GM19397 (cell line): ENCODE results near the gene MCF2L2.
"Not testable (repeated sequence)": the region's sequence is repeated elsewhere in the genome, so short reads cannot be mapped to it uniquely, and the experiment has no call there.

Source experiments
- ATAC-seq: cut with Tn5 transposase; IDR thresholded peaks from one replicate; pipeline ENCODE4 v1.9.1; 2021; ENCODE audit warnings: mild to moderate bottlenecking, moderate library complexity; ENCODE audit not compliant: unreplicated experiment

Gene MCF2L2, protein sequence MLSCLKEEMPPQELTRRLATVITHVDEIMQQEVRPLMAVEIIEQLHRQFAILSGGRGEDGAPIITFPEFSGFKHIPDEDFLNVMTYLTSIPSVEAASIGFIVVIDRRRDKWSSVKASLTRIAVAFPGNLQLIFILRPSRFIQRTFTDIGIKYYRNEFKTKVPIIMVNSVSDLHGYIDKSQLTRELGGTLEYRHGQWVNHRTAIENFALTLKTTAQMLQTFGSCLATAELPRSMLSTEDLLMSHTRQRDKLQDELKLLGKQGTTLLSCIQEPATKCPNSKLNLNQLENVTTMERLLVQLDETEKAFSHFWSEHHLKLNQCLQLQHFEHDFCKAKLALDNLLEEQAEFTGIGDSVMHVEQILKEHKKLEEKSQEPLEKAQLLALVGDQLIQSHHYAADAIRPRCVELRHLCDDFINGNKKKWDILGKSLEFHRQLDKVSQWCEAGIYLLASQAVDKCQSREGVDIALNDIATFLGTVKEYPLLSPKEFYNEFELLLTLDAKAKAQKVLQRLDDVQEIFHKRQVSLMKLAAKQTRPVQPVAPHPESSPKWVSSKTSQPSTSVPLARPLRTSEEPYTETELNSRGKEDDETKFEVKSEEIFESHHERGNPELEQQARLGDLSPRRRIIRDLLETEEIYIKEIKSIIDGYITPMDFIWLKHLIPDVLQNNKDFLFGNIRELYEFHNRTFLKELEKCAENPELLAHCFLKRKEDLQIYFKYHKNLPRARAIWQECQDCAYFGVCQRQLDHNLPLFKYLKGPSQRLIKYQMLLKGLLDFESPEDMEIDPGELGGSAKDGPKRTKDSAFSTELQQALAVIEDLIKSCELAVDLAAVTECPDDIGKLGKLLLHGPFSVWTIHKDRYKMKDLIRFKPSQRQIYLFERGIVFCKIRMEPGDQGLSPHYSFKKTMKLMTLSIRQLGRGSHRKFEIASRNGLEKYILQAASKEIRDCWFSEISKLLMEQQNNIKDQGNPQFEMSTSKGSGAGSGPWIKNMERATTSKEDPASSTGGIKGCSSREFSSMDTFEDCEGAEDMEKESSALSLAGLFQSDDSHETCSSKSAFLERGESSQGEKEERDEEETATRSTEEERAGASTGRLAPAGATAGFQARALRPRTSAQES

GRCh38 chr3:183428447-183429211 lies at the start of gene MCF2L2:
TSS of gene MCF2L2 (minus strand) at chr3:183428619. CDS start at chr3:183427977, 642 bp downstream.
- ATAC-seq, result no peak

GRCh38 chr3:183477801-183478456 lies 49.5 kb upstream of the MCF2L2 start:
- ATAC-seq, result no peak

GRCh38 chr3:183475764-183476162 lies 47.3 kb upstream of the MCF2L2 start:
- not testable (repeated sequence) for ATAC-seq

GRCh38 chr3:183475016-183475763 lies 46.8 kb upstream of the MCF2L2 start:
- ATAC-seq, result no peak

- no peak for ATAC-seq
Observed at GRCh38 chr3:183473969-183474368, 45.5 kb upstream of the MCF2L2 start.

- no peak for ATAC-seq
Observed at GRCh38 chr3:183472155-183472554, 43.7 kb upstream of the MCF2L2 start.

DNA sequence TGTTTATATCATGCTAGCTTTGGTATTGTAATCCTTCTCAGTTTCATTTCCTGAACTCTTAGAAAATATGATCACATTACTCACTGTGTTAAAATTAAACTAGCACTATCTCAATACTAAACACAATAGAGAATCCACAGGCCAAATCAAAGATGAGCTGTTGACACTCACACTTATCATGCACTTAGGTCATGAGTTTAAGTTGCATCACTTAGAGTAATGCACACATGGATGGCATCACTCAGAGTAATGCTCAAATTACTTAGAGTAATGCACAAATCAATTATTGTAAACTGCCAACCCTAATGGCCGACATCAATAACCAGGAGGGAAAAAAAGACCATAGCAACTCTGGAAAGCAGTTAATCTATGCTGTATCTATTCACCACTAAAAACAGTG lies 40.0 kb upstream of the MCF2L2 start:
- ATAC-seq, result no peak

DNA sequence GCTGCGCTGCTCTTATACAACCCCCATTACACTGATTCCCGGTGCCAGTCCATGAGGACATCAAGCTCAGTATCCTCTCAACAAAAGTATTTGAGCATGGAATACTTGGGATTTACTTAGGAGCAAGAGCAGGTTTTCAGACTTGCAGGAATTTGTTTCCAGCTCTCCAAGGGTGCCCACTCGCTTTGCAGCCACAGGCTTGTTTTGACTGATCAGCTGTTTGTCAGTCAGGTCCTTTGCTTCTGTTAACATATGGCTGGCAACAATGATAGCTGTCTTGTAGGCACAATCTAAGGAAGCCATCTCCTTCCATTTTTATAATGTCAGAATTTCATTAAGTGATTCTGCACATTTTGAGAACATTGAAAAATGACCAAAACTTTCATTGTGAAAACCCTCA lies 38.2 kb upstream of the MCF2L2 start:
- ATAC-seq, result no peak

DNA sequence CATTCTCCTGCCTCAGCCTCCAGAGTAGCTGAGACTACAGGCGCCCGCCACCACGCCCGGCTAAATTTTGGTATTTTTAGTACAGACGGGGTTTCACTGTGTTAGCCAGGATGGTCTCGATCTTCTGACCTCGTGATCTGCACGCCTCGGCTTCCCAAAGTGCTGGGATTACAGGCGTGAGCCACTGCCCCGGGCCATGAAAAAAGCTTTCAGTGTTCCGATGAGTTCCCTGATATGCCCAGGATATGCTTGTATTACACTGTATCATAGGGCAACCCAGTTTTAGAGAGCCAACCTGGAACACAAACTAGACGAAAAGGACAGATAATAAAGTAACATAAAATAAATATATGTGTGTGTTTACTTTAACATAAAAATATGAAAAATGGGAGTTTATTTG lies 37.3 kb upstream of the MCF2L2 start:
- ATAC-seq, result not testable (repeated sequence)

DNA sequence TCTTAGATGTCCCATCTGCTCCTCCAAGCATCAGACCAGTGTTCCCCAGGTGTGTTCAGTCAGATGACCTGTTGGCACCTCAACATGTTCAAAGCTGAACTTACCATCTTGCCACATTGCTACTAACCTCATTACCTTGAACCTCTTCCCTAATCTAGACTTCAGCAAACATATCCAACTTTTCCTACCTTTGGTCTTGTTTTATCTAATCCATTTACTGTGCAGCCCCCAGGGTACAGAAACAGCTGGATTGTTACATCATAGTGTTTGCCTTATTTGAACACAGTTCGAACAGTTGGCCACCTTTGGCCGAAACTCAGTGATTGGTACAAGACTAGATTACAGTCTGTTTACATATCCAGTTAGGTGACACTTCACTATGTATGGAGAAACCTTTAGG lies 36.1 kb upstream of the MCF2L2 start:
- ATAC-seq, result no peak

GRCh38 chr3:183460081-183461055 lies 31.9 kb upstream of the MCF2L2 start:
- no peak for ATAC-seq

GRCh38 chr3:183455089-183455488 lies 26.7 kb upstream of the MCF2L2 start:
- no peak for ATAC-seq

GRCh38 chr3:183454064-183454463 lies 25.6 kb upstream of the MCF2L2 start:
- ATAC-seq, result no peak

DNA sequence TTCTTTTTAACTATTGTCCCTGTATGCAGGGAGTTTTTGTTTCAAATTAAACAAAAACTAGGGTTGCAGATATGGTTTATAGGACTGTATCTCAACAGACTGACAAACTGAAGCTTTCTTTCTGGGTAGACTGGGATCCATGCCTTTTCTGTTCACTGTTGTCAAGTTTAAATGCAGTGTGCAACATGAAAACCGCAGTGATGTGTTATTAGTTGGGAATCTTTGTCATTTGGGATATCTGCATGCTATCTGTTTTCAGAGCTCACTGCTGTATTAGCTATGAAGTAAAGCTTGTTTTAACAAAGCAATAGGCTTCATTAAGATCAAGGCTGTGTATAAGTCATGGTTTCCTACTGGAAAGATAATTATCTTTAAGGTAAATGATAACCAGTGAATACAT lies 21.4 kb upstream of the MCF2L2 start:
- no peak for ATAC-seq

- ATAC-seq, result no peak
Observed at GRCh38 chr3:183449391-183449790, 21.0 kb upstream of the MCF2L2 start.

- no peak for ATAC-seq
Observed at GRCh38 chr3:183448369-183449128, 20.1 kb upstream of the MCF2L2 start.

DNA sequence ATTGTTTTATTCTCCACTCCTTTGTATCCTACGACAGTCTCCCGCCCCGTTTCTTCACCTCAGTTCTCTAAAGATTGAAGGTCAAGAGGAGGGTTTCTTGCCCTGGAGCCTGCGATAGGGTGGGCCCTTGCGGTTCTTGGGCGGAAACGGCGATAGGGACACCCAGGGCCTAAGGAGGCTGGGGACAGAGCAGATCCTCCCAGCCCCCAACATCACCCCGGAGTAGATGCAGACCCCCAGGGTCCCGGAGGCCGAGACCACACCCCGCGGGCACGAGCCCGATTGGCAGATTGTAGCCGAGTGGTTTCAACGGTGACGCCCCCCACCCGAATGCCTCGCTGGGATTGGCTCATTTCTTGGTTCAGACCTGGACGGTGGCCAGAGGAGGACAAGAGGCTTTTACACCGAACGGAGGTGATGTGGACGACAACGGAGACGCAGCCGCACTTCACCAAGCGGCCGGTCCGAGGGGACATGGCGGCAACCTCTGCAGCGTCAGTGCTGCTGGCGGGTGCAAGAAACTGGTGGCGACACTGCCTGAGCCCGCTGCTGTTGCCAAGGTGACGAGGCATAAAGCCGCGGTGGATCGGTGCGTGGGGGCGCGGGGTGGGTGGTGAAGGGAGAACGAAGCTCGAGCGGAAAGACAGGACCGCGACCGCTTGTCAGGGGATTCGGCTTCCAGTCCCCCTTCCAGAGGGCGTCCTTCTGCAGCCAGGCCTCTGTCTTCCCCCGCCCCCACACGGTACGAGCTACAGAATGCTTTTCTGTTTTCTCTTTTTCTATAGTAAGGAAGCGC lies 19.0 kb upstream of the MCF2L2 start:
- ATAC-seq, result peak; percentile 82
